ENCODE measurements around the gene NAPG. TPM values are rescaled to one million over a fixed set of nuclear protein-coding genes. Genes with fewer than 3 reads are reported as not detected.
A peak's percentile ranks its signal among the peaks of the same experiment; 100 is the strongest.
"Not testable (repeated sequence)": the region's sequence is repeated elsewhere in the genome, so short reads cannot be mapped to it uniquely, and the experiment has no call there.

The NAPG gene
- total RNA-seq, 1 donor from 2014 or later = 44.4 TPM

GRCh38 chr18:10585260-10585659, 59.4 kb downstream of the NAPG start:
- DNase-seq = no peak

- no peak for DNase-seq
Observed at GRCh38 chr18:10588975-10589374, 63.1 kb downstream of the NAPG start.

GRCh38 chr18:10590412-10590811, 64.6 kb downstream of the NAPG start:
- DNase-seq = no peak

- DNase-seq = peak; percentile 7
Observed at GRCh38 chr18:10591896-10592295, 66.1 kb downstream of the NAPG start.

GRCh38 chr18:10593366-10594022, 67.7 kb downstream of the NAPG start:
- DNase-seq = not testable (repeated sequence)

- not testable (repeated sequence) for DNase-seq
Observed at GRCh38 chr18:10595917-10596316, 70.1 kb downstream of the NAPG start.

- DNase-seq = not testable (repeated sequence)
Observed at GRCh38 chr18:10597695-10598094, 71.9 kb downstream of the NAPG start.

GRCh38 chr18:10600701-10601100, 74.9 kb downstream of the NAPG start:
- not testable (repeated sequence) for DNase-seq

Other genes with a start within 250 kb of the NAPG start
- 0.14 and 0.34 TPM in 2 replicates for gene APCDD1, start 71.4 kb upstream of the NAPG start, total RNA-seq